ENCODE results near the gene ATP10D. TPM values are rescaled to one million over a fixed set of nuclear protein-coding genes. Genes with fewer than 3 reads are reported as not detected.

The ATP10D gene
- total RNA-seq, 4 donors from 2014 or later: 28.6 to 41.0 (median 34.6) TPM

- Histone ChIP-seq H3K27ac (peak within 1 kb of the TSS; percentile 75), H3K27me3 (no peaks in the 10 kb centered on the region), H3K9me3 (no peaks in the 10 kb centered on the region), H3K4me3 (peak within 1 kb of the TSS; percentile 74), H3K36me3 (no peaks in the 10 kb centered on the region), H3K4me1 (peaks cover 17% of the 10 kb centered on the region)
- under 1% methylated on average over 19 of the region's 51 CpGs for WGBS
- peak in 2 of 3 donors; percentile 65 to 79 for TF ChIP-seq POLR2AphosphoS5 (IDR thresholded peaks at IDR 0.05)
- TF ChIP-seq EP300 (IDR thresholded peaks at IDR 0.05): no peak
- TF ChIP-seq CTCF (IDR thresholded peaks at IDR 0.05): peak in 1 of 2 donors; percentile 27
- peak in 1 of 2 donors; percentile 29 for TF ChIP-seq POLR2A (IDR thresholded peaks at IDR 0.05)
- peak; percentile 99 for DNase-seq (ENCODE audit: low spot score in 2 of 2)
Measured at GRCh38 chr4:47463235-47463956, 21.7 kb upstream of the ATP10D start, which contains the start of gene COMMD8. Gene COMMD8, minus strand, starts transcription at chr4:47463702. Its CDS starts 51 bp downstream, at chr4:47463651.

GRCh38 chr4:47465004-47465403 lies 20.1 kb upstream of the ATP10D start:
- H3K36me3 ChIP-seq: no peaks in the 10 kb centered on the region
- TF ChIP-seq POLR2AphosphoS5 (IDR thresholded peaks at IDR 0.05) (no peak), CTCF (IDR thresholded peaks at IDR 0.05) (no peak), POLR2A (IDR thresholded peaks at IDR 0.05) (no peak), EP300 (IDR thresholded peaks at IDR 0.05) (no peak)
- H3K4me3 ChIP-seq: no peak overlapping the region
- H3K27me3 ChIP-seq: no peaks in the 10 kb centered on the region
- DNase-seq (ENCODE audit: low spot score in 2 of 2): no peak
- H3K4me1 ChIP-seq: peaks cover 18% of the 10 kb centered on the region
- no peak overlapping the region for H3K27ac ChIP-seq
- no peaks in the 10 kb centered on the region for H3K9me3 ChIP-seq
- 83% methylated on average over 2 of the region's 2 CpGs for WGBS

DNA sequence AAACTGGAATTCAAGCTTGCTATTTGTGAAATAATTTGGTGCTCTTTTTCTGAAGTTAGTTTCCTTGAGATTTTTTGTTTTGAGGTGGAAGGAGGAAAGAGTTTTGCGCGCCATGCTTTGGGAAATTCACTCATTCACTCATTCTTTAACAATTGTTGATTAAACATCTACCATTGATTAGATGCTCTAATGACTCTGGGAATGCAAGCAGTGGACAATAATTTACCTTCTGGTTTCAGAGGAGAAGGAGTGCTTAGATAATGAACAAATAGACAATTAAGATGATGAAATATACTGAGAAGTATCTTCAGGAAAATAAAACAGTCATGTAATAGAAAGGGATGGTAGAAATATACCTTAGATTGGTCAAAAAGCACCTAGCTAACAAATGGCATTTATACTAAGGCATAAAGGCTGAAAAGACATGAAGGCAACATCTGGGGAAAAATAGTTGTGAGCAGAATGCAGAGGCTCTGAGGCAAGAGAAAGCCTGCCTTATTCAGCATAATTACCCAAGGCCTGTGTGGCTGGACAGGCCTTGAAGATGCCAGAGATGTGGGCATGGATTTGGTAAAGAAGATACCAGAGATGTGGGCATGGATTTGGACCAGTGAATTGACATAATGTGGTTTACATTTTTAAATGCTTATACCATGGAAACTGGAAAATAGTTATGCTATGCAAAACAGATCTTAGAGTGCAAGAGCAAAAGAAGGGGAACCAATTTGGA lies 18.9 kb upstream of the ATP10D start:
- Histone ChIP-seq H3K27ac (no peak overlapping the region), H3K27me3 (no peaks in the 10 kb centered on the region), H3K4me1 (peaks cover 27% of the 10 kb centered on the region), H3K9me3 (no peaks in the 10 kb centered on the region), H3K4me3 (no peak overlapping the region), H3K36me3 (no peaks in the 10 kb centered on the region)
- no peak for TF ChIP-seq POLR2A (IDR thresholded peaks at IDR 0.05)
- TF ChIP-seq POLR2AphosphoS5 (IDR thresholded peaks at IDR 0.05): no peak
- TF ChIP-seq EP300 (IDR thresholded peaks at IDR 0.05): no peak
- no peak for TF ChIP-seq CTCF (IDR thresholded peaks at IDR 0.05)
- WGBS: 44% methylated on average over 2 of the region's 2 CpGs
- no peak for DNase-seq (ENCODE audit: low spot score in 2 of 2)

DNA sequence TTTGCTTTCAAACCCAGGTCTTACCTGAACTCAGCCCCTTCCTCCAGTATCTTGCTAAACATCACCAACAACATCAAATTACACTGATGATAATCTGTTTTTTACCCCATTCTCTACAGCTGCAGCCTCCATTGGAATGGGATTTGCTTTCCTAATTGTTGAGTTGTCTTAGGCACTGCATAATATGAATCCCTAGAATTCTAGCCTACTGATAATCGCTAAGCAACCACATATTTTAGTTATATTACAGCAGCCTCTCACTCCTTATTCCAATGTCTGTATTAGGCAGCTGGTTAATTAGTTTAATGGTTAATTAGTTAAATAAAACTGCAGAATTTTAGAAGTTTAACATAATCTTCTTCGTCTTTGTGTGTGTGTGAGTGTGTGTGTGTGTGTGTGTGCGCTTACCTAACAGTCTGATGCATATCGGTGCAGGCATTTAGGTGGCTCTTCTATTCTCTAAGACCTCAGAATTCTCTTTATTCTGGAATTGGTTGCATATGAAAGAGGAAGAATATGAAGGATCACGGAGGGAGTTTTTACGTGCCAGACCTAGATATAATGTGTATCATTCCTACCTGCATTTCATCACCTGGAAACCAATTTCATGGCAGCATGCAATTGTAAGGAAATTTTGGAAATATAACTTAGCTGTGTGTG lies 16.2 kb upstream of the ATP10D start:
- TF ChIP-seq CTCF (IDR thresholded peaks at IDR 0.05) (no peak), EP300 (IDR thresholded peaks at IDR 0.05) (no peak), POLR2A (IDR thresholded peaks at IDR 0.05) (no peak), POLR2AphosphoS5 (IDR thresholded peaks at IDR 0.05) (no peak)

More for the DNA sequence above, 16.2 kb upstream of the ATP10D start:
- Histone ChIP-seq H3K27me3 (no peaks in the 10 kb centered on the region), H3K4me3 (no peak overlapping the region), H3K36me3 (no peaks in the 10 kb centered on the region), H3K27ac (no peak overlapping the region), H3K9me3 (no peaks in the 10 kb centered on the region), H3K4me1 (peaks cover 17% of the 10 kb centered on the region)
- WGBS: 89% methylated on average over 6 of the region's 6 CpGs
- DNase-seq (ENCODE audit: low spot score in 2 of 2): no peak
